NCI-H1105 treated with DMSO at 0.1 percent for 48 hours (cell line): Measurements from ENCODE around the gene SERPINI2.

ENCODE experiments used
- DNase-seq: peaks from one replicate; lab custom pipeline; 2025; lab: John Stamatoyannopoulos, UW

SERPINI2 gene, protein sequence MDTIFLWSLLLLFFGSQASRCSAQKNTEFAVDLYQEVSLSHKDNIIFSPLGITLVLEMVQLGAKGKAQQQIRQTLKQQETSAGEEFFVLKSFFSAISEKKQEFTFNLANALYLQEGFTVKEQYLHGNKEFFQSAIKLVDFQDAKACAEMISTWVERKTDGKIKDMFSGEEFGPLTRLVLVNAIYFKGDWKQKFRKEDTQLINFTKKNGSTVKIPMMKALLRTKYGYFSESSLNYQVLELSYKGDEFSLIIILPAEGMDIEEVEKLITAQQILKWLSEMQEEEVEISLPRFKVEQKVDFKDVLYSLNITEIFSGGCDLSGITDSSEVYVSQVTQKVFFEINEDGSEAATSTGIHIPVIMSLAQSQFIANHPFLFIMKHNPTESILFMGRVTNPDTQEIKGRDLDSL

DNA sequence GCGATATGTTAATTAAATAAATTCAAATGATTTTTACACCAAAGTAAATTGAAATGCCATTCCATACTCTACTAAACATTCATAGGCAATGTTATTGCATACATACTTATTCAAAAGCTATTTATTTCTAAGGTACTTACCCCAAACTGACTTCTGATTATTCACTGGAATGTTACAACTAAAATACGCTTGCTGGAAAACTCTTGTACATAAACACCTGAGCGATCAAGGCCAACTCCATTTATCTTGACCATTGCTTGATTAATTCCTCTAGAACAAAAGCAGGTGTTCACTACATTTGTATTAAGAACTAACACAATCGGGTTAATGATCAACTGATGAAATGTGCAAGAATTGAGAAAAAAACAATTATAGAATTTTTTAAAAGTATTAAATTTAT is at the start of gene SERPINI2:
Gene SERPINI2, minus strand, starts transcription at position 180 of the 400 bp plus-strand sequence. CDS start 2,208 bp downstream, outside the sequence.
- no peak for DNase-seq

DNA sequence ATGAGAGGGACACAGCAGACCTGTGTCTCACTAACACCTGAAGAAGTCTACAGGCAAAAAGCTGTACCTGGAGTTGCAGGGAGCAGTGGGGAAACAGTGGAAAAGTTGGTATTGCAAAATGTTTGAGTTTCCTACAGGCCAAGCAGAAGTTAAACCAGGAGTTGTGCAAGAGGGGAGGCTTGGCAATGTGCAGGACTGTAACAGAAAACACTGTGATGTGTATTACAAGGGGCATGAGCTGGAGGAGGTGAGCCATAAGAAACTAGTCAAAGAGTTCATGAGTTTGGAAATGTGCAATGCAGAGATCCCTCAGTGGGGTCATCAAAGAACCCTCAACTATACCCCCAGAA is 47.1 kb upstream of the SERPINI2 start:
- no peak for DNase-seq

GRCh38 chr3:167520266-167521005 is 46.6 kb upstream of the SERPINI2 start:
- DNase-seq, result no peak

DNA sequence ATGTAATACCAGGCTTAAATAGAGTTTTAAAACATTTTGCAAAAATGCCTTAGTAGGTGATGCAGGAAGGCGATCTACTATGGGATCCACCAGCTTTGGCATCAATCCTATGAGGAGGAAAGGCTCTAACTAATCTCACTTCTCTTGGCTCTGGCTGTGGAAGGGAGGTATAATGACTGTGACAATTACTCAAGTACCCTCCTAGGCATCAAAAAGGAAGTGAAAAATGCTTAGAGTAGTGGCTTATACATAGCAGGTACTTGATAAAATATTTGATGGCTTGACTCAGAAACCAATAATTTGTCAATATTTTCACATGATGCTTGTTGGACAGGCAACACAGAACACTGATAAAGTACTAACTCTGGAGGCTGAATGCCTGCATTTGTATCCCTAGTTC is 34.1 kb upstream of the SERPINI2 start:
- DNase-seq, result no peak

GRCh38 chr3:167502401-167502800 is 28.6 kb upstream of the SERPINI2 start:
- DNase-seq, result no peak

DNA sequence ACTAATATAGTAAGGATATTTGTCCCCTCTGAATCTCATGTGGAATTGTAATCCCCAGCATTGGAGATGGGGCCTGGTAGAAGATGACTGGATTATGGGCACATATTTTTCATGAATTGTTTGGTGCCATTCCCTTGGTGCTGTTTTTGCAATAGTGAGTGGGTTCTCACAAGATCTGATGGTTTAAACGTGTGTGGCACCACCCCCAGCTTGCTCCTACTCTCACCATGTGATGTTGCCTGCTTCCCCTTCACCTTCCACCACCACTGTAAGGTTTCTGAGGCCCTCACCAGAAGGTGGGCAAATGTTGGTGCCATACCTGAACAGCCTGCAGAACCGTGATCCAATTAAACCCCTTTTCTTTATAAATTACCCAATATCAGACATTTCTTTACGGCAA is 28.1 kb upstream of the SERPINI2 start:
- no peak for DNase-seq

GRCh38 chr3:167497903-167498302 is 24.1 kb upstream of the SERPINI2 start:
- DNase-seq, result no peak

DNA sequence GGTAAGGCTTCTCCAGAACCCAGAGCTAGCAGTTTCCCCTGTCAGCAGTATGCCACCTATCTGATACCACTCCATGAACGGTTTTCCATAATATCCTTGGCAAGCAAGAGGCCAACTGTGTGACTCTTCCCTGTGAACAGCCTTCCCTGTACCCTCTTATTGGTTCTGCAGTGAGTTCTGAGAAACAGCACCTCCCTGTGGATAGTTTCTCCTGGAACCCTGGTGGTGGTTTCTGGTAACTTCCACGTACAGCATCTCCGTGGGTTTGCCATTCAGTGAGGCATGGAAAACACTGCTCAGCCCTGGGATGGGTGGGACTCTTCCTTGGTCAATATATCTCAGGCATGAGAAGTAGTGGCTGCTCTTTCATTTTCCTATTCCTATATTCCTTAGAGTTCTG is 19.4 kb upstream of the SERPINI2 start:
- DNase-seq, result no peak

DNA sequence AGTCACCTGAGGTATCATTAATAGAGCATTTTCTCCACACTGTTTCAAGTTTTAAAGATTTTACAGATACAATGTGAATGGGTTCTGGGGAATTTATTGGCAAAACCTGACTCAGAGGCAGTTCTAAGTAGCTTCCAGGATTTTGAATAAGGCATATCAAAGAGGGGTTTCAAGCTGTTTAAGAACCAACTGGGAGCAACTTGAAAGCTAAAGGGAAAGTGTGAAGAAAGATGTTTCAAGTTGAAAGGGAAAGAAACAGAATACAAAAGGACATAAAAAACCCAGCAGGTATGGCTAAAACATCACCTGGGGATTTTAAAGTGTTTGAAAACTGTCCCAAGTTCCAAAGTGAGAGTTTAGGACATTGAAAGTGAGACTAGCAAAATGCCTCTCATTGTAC is 17.8 kb upstream of the SERPINI2 start:
- no peak for DNase-seq

DNA sequence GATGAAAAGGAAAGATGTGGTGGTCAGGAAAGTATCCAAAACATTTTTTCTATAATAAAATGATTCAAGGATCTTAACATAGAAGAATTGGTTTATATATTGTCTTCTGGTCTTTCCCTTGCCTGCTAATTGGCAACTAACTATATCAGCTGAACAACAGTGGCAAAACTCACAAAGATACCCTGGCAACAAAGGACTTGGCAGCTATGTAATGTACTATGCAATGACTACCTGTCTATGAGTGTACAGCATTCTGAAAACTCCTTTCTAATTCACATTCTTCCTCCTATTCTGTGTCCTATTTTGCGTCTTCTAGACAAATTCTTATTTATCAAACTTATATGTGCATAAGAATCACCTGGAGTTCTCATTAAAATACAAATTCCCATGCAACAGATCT is 15.7 kb upstream of the SERPINI2 start:
- DNase-seq, result peak; percentile 42

GRCh38 chr3:167487556-167487955 is 13.7 kb upstream of the SERPINI2 start:
- DNase-seq, result no peak

DNA sequence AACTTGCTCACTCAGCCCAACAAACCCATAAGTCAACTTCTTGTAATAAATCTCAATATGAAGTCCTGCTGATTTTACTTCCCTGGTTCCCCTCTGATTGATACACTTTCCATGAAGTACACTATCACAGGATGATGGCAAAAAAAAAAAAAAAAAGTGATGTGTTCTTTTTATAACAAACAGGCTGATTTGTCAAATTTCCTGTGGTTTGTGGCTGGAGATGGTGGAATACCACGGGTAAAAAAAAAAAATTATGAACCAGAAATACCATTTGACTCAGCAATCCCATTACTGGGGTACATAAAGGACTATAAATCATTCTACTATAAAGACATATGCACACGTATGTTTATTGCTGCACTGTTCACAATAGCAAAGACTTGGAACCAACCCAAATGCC is 10.7 kb upstream of the SERPINI2 start:
- no peak for DNase-seq

DNA sequence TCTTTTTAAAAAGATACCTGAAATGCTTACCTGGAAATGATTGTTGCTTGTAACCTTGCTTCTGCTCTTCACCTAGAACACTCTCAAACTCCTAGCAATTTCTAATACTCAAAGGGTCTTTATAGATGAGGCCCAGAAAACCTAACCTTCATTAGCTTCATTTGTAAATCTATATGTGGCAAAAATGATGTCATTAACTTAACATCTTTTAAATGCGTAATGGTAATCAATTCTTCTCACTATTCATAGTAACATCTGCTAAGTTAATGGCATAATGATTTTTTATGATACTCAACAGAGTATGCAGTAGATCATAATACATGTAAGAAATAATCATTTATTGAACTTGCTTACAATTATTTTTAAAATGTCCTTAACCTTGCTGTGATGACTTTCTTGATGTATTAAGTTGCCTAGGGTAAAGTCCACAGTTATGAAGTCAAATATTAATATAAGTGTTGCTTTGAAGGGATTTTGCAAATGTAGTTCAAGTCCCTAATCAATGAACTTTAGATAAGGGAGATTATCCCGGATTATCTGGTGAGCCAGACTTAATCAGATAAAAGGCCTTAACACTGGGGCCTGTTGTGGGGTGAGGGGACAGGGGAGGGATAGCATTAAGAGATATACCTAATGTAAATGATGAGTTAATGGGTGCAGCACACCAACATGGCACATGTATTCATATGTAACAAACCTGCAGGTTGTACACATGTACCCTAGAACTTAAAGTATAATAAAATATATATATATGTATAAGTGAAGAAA is 10.1 kb upstream of the SERPINI2 start:
- no peak for DNase-seq

DNA sequence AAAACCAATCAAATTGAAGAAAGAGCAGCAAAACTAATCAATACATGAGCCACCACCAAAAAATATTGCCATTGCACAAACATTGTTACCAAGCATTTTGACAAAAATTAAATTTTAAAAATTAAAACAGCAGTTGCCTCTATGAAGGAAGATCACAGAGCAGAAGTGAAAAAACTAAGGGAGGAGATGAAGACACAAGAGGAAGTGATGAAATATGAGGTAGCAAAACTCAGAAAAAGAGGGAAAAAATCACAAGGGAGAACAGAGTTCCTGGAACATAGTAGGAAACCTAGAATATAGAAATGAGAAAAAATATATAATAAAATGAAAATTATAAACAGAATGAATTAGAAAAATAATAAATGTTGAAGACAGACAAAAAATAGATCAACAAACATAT is 7.3 kb upstream of the SERPINI2 start:
- DNase-seq, result no peak

- no peak for DNase-seq
Measured at GRCh38 chr3:167480748-167481147, 6.9 kb upstream of the SERPINI2 start.

DNA sequence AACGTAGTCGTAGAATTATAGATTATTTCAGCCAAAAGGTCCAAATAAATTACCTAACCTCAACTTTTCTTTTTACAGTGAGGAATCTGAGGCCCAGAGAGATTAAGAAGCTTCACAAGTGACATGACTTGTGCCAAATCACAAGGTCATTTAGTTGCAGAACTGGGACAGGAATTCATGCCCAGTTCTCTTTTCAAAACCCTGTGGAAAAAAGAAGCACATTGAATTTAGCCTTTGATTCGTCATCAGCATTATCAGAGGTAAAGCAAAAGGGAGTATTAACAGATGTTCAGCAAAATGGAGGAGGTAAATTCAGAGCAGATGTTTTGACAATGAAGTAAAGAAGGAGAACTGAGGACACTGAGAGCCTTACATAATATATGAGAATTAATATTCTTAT is 4.5 kb downstream of the SERPINI2 start:
- DNase-seq, result no peak

- no peak for DNase-seq
Measured at GRCh38 chr3:167467848-167468611, 5.8 kb downstream of the SERPINI2 start.

DNA sequence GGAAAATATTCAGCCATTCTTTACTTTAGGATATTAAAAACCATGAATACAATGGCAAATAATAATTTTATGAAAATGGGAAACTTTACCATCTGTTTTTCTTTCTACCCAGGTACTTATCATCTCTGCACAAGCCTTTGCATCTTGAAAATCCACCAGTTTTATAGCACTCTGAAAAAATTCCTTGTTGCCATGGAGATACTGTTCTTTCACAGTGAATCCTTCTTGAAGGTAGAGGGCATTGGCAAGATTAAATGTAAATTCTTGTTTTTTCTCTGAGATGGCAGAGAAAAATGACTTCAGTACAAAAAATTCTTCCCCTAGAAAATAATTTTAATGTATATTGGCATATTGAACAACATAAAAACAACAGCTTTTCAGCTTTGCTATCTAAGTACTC is 6.9 kb downstream of the SERPINI2 start:
- no peak for DNase-seq

- no peak for DNase-seq
Measured at GRCh38 chr3:167456157-167456799, 17.6 kb downstream of the SERPINI2 start.

DNA sequence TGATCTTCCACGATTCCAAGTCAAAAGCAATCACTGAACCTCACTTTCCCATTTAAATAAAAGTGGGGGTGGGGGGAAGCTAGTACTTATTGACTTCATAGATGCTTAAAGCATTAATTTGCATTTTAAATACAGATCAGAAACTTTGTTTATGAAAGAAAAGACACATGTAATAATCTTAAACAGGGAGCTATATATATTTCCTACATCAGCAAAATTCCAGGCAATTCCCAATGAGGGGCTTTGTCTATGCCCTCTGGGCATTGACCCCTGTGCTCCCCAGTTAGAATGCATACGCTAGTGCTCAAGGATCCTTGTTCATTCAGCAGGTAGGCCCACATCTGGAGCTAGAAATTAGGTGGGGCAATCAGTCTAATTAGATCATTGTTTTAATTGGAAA is 20.0 kb downstream of the SERPINI2 start:
- peak; percentile 68 for DNase-seq

GRCh38 chr3:167451282-167451681 is 22.6 kb downstream of the SERPINI2 start:
- no peak for DNase-seq
